WTC11 (cell line): ENCODE results near the gene SH3D21. TPM values are rescaled to one million over a fixed set of nuclear protein-coding genes. Genes with fewer than 3 reads are reported as not detected.

Source experiments
- ATAC-seq: fragments of 200-7000 bp; cut with Tn5 transposase; 2 replicates; pipeline ENCODE4 v1.10.0; 2021; ENCODE audit warnings: mild to moderate bottlenecking, moderate library complexity
- CTCF ChIA-PET: fragments of 300-600 bp; sonication (Branson Sonifier 250); formaldehyde crosslinking; loops from one replicate; lab custom pipeline; 2021; ENCODE audit warnings: antibody characterized with exemption; lab: Charles Lee
- POLR2A ChIA-PET: fragments of 350-600 bp; sonication (Branson Sonifier 250); formaldehyde crosslinking; loops from one replicate; lab custom pipeline; 2021; ENCODE audit warnings: antibody characterized with exemption; lab: Charles Lee
- DNase-seq: peaks from one replicate; pipeline ENCODE4 v3.0.0; 2021; ENCODE audit warnings: low spot score
- H3K27ac Mint-ChIP-seq: 2 replicates; pipeline ENCODE4 v1.8.0; 2021; ENCODE audit warnings: mixed read lengths
- H3K27me3 Mint-ChIP-seq: 2 replicates; pipeline ENCODE4 v1.8.0; 2021; ENCODE audit warnings: low read depth, mild to moderate bottlenecking, moderate library complexity, mixed read lengths
- H3K36me3 Mint-ChIP-seq: 2 replicates; pipeline ENCODE4 v1.8.0; 2021; ENCODE audit warnings: mixed read lengths
- H3K4me1 Mint-ChIP-seq: 2 replicates; pipeline ENCODE4 v1.8.0; 2022; ENCODE audit warnings: mixed read lengths
- H3K4me3 Mint-ChIP-seq: 2 replicates; pipeline ENCODE4 v1.8.0; 2021; ENCODE audit warnings: mild to moderate bottlenecking, moderate library complexity, mixed read lengths
- H3K9me3 Mint-ChIP-seq: 2 replicates; pipeline ENCODE4 v1.8.0; 2021; ENCODE audit warnings: mixed read lengths
- EMX1 ChIP-seq: fragments of 250-450 bp; sonication (Bioruptor Pico); IDR thresholded peaks from 2 replicates; pipeline ENCODE4 v1.8.0; 2021; ENCODE audit warnings: mild to moderate bottlenecking
- ESRRA ChIP-seq: sonication (generic); formaldehyde crosslinking; IDR thresholded peaks from 2 replicates; pipeline ENCODE4 v1.8.1; 2022; ENCODE audit warnings: mild to moderate bottlenecking, missing genetic modification reagents, borderline replicate concordance
- KAT7 ChIP-seq: sonication (generic); formaldehyde crosslinking; IDR thresholded peaks from 2 replicates; pipeline ENCODE4 v1.8.1; 2023; ENCODE audit warnings: missing genetic modification reagents, mild to moderate bottlenecking, borderline replicate concordance
- MXD4 ChIP-seq: fragments of 250-450 bp; sonication (Bioruptor Pico); IDR thresholded peaks from 2 replicates; pipeline ENCODE4 v1.8.0; 2021; ENCODE audit warnings: mild to moderate bottlenecking, moderate library complexity, borderline replicate concordance
- NR2C2 ChIP-seq: sonication (generic); formaldehyde crosslinking; IDR thresholded peaks from 2 replicates; pipeline ENCODE4 v1.8.0; 2022; ENCODE audit warnings: mild to moderate bottlenecking, missing genetic modification reagents
- RELA ChIP-seq: sonication (generic); formaldehyde crosslinking; IDR thresholded peaks from 2 replicates; pipeline ENCODE4 v1.8.1; 2022; ENCODE audit warnings: missing genetic modification reagents, mild to moderate bottlenecking, borderline replicate concordance
- TEAD4 ChIP-seq: sonication (generic); formaldehyde crosslinking; IDR thresholded peaks from 2 replicates; pipeline ENCODE4 v1.8.0; 2022; ENCODE audit warnings: mild to moderate bottlenecking, missing genetic modification reagents
- ZNF138 ChIP-seq: sonication (generic); formaldehyde crosslinking; conservative IDR thresholded peaks from 2 replicates; pipeline ENCODE4 v1.8.1; 2022; ENCODE audit warnings: mild to moderate bottlenecking, moderate library complexity, missing genetic modification reagents
- total RNA-seq: library from RNA; stranded (reverse); gene quantifications from 3 replicates; pipeline ENCODE4 v1.2.3, GENCODE V29; 2021
- TF ChIP-seq, protein P1 (sequence below): sonication (generic); formaldehyde crosslinking; IDR thresholded peaks from 2 replicates; pipeline ENCODE4 v1.8.1; 2023; ENCODE audit warnings: mild to moderate bottlenecking, missing genetic modification reagents, borderline replicate concordance
- TF ChIP-seq, protein P2 (sequence below): sonication (generic); formaldehyde crosslinking; IDR thresholded peaks from 2 replicates; pipeline ENCODE4 v1.8.1; 2022; ENCODE audit warnings: low read depth, missing genetic modification reagents, borderline replicate concordance
- TF ChIP-seq, protein P3 (sequence below): fragments of 250-450 bp; sonication (Bioruptor Pico); IDR thresholded peaks from 2 replicates; pipeline ENCODE4 v2.1.2; 2022; ENCODE audit warnings: mild to moderate bottlenecking, moderate library complexity
- TF ChIP-seq, protein P4 (sequence below): sonication (generic); formaldehyde crosslinking; IDR thresholded peaks from 2 replicates; pipeline ENCODE4 v1.8.0; 2022; ENCODE audit warnings: mild to moderate bottlenecking, missing genetic modification reagents
- TF ChIP-seq, protein P5 (sequence below): sonication (generic); formaldehyde crosslinking; IDR thresholded peaks from 2 replicates; pipeline ENCODE4 v1.8.1; 2023; ENCODE audit warnings: mild to moderate bottlenecking, moderate library complexity, missing genetic modification reagents

SH3D21 gene
- total RNA-seq, 1 experiment from 2014 or later = 22.1 TPM

DNA sequence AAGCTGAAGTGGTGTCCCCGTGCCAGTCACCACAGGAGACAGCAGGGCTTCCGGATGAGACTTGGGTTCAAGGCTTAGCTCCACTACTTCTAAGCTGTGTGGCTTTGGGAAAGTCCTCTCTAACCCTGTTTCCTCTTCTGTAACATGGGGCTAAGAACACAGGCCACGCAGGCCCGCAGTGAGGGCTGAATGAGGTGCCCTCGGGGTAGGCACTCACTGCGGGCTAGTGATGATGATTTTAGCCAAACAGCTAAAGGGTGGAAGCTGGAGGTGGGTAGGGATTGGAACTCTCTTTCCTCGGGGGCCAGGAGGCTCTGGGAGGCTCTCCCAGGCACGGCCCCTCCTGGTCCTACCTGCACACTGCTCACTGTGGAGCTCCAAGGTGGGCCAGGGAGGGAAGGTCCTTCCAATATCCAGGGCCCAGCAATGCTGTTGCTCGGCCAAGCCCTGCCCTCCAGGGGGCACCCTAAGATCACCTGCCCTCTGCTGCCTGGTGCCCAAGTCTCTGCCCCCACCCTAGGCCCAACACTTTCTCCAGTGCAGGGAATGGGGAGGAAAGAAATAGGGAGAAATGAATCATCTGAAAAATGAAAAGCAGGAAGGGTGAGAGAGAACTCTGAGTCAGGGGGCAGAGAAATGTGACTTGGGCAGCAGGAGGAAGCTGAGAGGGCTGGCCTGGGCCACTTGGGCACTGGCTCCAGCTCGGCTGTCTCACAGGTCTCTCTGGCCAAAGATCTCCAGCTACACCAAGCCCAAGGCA is 36.4 kb downstream of the SH3D21 start (continued):
- TF ChIP-seq, protein P1, sequence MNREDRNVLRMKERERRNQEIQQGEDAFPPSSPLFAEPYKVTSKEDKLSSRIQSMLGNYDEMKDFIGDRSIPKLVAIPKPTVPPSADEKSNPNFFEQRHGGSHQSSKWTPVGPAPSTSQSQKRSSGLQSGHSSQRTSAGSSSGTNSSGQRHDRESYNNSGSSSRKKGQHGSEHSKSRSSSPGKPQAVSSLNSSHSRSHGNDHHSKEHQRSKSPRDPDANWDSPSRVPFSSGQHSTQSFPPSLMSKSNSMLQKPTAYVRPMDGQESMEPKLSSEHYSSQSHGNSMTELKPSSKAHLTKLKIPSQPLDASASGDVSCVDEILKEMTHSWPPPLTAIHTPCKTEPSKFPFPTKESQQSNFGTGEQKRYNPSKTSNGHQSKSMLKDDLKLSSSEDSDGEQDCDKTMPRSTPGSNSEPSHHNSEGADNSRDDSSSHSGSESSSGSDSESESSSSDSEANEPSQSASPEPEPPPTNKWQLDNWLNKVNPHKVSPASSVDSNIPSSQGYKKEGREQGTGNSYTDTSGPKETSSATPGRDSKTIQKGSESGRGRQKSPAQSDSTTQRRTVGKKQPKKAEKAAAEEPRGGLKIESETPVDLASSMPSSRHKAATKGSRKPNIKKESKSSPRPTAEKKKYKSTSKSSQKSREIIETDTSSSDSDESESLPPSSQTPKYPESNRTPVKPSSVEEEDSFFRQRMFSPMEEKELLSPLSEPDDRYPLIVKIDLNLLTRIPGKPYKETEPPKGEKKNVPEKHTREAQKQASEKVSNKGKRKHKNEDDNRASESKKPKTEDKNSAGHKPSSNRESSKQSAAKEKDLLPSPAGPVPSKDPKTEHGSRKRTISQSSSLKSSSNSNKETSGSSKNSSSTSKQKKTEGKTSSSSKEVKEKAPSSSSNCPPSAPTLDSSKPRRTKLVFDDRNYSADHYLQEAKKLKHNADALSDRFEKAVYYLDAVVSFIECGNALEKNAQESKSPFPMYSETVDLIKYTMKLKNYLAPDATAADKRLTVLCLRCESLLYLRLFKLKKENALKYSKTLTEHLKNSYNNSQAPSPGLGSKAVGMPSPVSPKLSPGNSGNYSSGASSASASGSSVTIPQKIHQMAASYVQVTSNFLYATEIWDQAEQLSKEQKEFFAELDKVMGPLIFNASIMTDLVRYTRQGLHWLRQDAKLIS = 0 out of 2 replicates have a peak, but pooled peaks have one; percentile 35
- TF ChIP-seq ESRRA (CRISPR knock-in tag) = no peak

DNA sequence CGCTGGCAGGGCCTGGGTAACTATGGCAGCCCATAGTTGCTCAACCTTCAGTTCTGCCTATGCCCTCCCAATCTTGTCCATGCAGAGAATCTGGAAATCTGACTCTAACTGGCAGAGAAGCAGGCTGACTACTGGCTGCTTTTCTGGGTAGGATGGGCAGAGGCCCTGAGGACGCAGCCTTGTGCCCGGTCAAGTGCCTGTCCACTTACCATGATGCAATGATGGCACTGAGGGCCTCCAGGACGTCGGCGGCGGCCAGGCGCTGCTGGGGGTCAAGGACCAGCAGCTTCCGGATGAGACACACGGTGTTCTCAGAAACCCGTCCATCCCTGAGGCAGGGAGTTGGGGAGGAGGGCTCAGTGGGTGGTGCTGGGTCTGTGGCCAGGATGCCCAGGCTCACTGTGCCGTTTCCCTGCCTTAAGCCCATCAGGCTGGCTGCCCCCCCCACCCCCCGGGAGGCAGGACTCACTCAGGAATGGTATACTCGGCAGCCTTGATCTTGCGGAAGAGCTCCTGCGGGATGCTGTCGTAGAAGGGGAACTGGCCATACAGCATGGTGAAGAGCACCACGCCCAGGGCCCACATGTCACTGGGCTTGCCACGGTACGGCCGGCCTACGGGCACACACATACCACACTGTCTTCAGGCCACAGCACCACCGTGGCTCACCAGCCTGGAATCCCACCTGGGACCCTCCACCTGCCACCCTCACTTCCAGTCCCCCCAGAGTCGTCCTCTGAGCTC is 37.7 kb downstream of the SH3D21 start:
- TF ChIP-seq NR2C2 = no peak
- TF ChIP-seq ESRRA (CRISPR knock-in tag) = no peak
- TF ChIP-seq EMX1 (CRISPR knock-in tag) = no peak
- TF ChIP-seq KAT7 (CRISPR knock-in tag) = no peak
- no peak for TF ChIP-seq MXD4 (CRISPR knock-in tag)
- no peak for TF ChIP-seq RELA (CRISPR knock-in tag)
- TF ChIP-seq, protein P2, sequence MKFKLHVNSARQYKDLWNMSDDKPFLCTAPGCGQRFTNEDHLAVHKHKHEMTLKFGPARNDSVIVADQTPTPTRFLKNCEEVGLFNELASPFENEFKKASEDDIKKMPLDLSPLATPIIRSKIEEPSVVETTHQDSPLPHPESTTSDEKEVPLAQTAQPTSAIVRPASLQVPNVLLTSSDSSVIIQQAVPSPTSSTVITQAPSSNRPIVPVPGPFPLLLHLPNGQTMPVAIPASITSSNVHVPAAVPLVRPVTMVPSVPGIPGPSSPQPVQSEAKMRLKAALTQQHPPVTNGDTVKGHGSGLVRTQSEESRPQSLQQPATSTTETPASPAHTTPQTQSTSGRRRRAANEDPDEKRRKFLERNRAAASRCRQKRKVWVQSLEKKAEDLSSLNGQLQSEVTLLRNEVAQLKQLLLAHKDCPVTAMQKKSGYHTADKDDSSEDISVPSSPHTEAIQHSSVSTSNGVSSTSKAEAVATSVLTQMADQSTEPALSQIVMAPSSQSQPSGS (CRISPR knock-in tag) = no peak
- TF ChIP-seq, protein P3, sequence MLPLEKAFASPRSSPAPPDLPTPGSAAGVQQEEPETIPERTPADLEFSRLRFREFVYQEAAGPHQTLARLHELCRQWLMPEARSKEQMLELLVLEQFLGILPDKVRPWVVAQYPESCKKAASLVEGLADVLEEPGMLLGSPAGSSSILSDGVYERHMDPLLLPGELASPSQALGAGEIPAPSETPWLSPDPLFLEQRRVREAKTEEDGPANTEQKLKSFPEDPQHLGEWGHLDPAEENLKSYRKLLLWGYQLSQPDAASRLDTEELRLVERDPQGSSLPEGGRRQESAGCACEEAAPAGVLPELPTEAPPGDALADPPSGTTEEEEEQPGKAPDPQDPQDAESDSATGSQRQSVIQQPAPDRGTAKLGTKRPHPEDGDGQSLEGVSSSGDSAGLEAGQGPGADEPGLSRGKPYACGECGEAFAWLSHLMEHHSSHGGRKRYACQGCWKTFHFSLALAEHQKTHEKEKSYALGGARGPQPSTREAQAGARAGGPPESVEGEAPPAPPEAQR (CRISPR knock-in tag) = no peak
- no peak for TF ChIP-seq ZNF138 (CRISPR knock-in tag)
- TF ChIP-seq, protein P1 = no peak
- no peak for TF ChIP-seq TEAD4 (CRISPR knock-in tag)
- TF ChIP-seq, protein P4, sequence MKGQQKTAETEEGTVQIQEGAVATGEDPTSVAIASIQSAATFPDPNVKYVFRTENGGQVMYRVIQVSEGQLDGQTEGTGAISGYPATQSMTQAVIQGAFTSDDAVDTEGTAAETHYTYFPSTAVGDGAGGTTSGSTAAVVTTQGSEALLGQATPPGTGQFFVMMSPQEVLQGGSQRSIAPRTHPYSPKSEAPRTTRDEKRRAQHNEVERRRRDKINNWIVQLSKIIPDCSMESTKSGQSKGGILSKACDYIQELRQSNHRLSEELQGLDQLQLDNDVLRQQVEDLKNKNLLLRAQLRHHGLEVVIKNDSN (CRISPR knock-in tag) = no peak
- TF ChIP-seq, protein P5, sequence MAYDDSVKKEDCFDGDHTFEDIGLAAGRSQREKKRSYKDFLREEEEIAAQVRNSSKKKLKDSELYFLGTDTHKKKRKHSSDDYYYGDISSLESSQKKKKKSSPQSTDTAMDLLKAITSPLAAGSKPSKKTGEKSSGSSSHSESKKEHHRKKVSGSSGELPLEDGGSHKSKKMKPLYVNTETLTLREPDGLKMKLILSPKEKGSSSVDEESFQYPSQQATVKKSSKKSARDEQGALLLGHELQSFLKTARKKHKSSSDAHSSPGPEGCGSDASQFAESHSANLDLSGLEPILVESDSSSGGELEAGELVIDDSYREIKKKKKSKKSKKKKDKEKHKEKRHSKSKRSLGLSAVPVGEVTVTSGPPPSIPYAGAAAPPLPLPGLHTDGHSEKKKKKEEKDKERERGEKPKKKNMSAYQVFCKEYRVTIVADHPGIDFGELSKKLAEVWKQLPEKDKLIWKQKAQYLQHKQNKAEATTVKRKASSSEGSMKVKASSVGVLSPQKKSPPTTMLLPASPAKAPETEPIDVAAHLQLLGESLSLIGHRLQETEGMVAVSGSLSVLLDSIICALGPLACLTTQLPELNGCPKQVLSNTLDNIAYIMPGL (CRISPR knock-in tag) = no peak
- CTCF ChIA-PET = interaction anchor here (0.6 to 6.0 kb wide), 19 partner anchors 8 to 740 kb away, joined by 3 to 76 read pairs (median 11); partner anchors contain the start of genes EVA1B, OSCP1, SH3D21 and STK40
- no peak for ATAC-seq

More for the DNA sequence above, 37.7 kb downstream of the SH3D21 start:
- Mint-ChIP-seq H3K4me3 (no peak overlapping the region), H3K27me3 (no peaks in the 10 kb centered on the region), H3K4me1 (no peaks in the 10 kb centered on the region), H3K9me3 (no peaks in the 10 kb centered on the region), H3K36me3 (peaks cover 19% of the 10 kb centered on the region), H3K27ac (no peak overlapping the region)
- DNase-seq = no peak
- POLR2A ChIA-PET = no interaction called here
